Measurements from ENCODE around the gene GRID1. TPM values are rescaled to one million over a fixed set of nuclear protein-coding genes. Genes with fewer than 3 reads are reported as not detected.

Gene GRID1
- total and polyA plus RNA-seq, 10 of the 15 experiments (the other 5 are each of a cell fraction or from before 2014, with no cell fraction given): 0.04 to 0.62 (median 0.08) TPM; not detected in 5

- WGBS (ENCODE audit: insufficient coverage, insufficient replicate concordance, low lambda C conversion rate, missing lambda C conversion rate): 8% methylated on average over 26 of the region's 38 CpGs
- DNase-seq (ENCODE audit: low read depth, low spot score): no peak
- in situ Hi-C loops (cut with MboI) (no loop called here), intact Hi-C loops (cut with micrococcal nuclease; ENCODE audit: unreplicated experiment) (no loop called here)
- H3K36me3 ChIP-seq (ENCODE audit: control insufficient read depth in 2 of 2, insufficient read depth in 2 of 2, low read length in 1 of 2): no peaks in the 10 kb centered on the region; a peak in 1 of 4 replicates
- peak; percentile 23; the same call in 1 of the 3 replicates for ATAC-seq
- SMC1A ChIA-PET (ENCODE audit: uncharacterized antibody, unreplicated experiment): no interaction called here
- H3K79me2 ChIP-seq (ENCODE audit: control insufficient read depth, insufficient read depth, low read length): no peaks in the 10 kb centered on the region
- H3K4me2 ChIP-seq (ENCODE audit: control insufficient read depth, insufficient read depth): peak overlapping the region; percentile 74
- CTCF ChIA-PET: no interaction called here
- BruUV-seq (replicated peaks): no TSS peak
- RAD21 ChIA-PET (ENCODE audit: unreplicated experiment): interaction anchor here (0.6 kb wide), 1 partner anchor 33 kb away, joined by 3 read pairs; no protein-coding TSS in a partner anchor
- 0 out of 2 replicates have a peak overlapping the region, but pooled peaks have one; percentile 30 for H3K4me3 ChIP-seq
- TF ChIP-seq GATAD2B (conservative IDR thresholded peaks at IDR 0.05; ENCODE audit: low read depth): 0 out of 2 replicates have a peak, but pooled peaks have one; percentile 39
- TF ChIP-seq RAD51 (IDR thresholded peaks at IDR 0.05): no peak
- TF ChIP-seq USF1 (IDR thresholded peaks at IDR 0.05; ENCODE audit: borderline replicate concordance, extremely low read length, insufficient read depth, low read depth, low read length): peak; percentile 64
- TF ChIP-seq SMAD5 (IDR thresholded peaks at IDR 0.05; ENCODE audit: low read depth): no peak
- no peaks in the 10 kb centered on the region for H3K9me3 ChIP-seq (replicated peaks; ENCODE audit: control insufficient read depth, insufficient read depth, low read length)
- H3K4me1 ChIP-seq (ENCODE audit: control insufficient read depth, insufficient read depth, low read length): no peaks in the 10 kb centered on the region; the same call in 1 of the 2 replicates
- H3K27me3 ChIP-seq (replicated peaks in 1 of 2; ENCODE audit: control insufficient read depth in 2 of 2, insufficient read depth in 2 of 2, low read length in 1 of 2): peaks cover 24 to 34% of the 10 kb centered on the region in 2 experiments
- POLR2A ChIA-PET: no interaction called here
- H3K9ac ChIP-seq (ENCODE audit: control insufficient read depth, insufficient read depth, low read length): no peak overlapping the region
- no peak overlapping the region for H3K27ac ChIP-seq (ENCODE audit: control insufficient read depth, insufficient read depth)
- no peak overlapping the region; the same call in 1 of the 2 replicates for H2AFZ ChIP-seq (ENCODE audit: control insufficient read depth, low read depth, low read length)
- FAIRE-seq: no peak
- H4K20me1 ChIP-seq (ENCODE audit: control insufficient read depth, insufficient read depth): peaks cover 7% of the 10 kb centered on the region; the same call in 1 of the 2 replicates
Observed at GRCh38 chr10:86366902-86367151, 232 bp upstream of the GRID1 start.

- peaks cover 7% of the 10 kb centered on the region; the same call in 1 of the 2 replicates for H4K20me1 ChIP-seq (ENCODE audit: control insufficient read depth, insufficient read depth)
- H3K9me3 ChIP-seq (replicated peaks; ENCODE audit: control insufficient read depth, insufficient read depth, low read length): no peaks in the 10 kb centered on the region
- ChIA-PET CTCF (interaction anchor here (0.6 kb wide), 1 partner anchor 1802 kb away, joined by 3 read pairs; no protein-coding TSS in a partner anchor), POLR2A (interaction anchor here (0.6 kb wide), 1 partner anchor 17 kb away, joined by 3 read pairs; no protein-coding TSS in a partner anchor), RAD21 (ENCODE audit: unreplicated experiment) (interaction anchor here (0.9 kb wide), 1 partner anchor 370 kb away, joined by 3 read pairs; no protein-coding TSS in a partner anchor), SMC1A (ENCODE audit: uncharacterized antibody, unreplicated experiment) (no interaction called here)
- no peak overlapping the region for H3K9ac ChIP-seq (ENCODE audit: control insufficient read depth, insufficient read depth, low read length)
- no peaks in the 10 kb centered on the region; the same call in 1 of the 2 replicates for H3K4me1 ChIP-seq (ENCODE audit: control insufficient read depth, insufficient read depth, low read length)
- peaks cover 26 to 34% of the 10 kb centered on the region in 2 experiments for H3K27me3 ChIP-seq (replicated peaks in 1 of 2; ENCODE audit: control insufficient read depth in 2 of 2, insufficient read depth in 2 of 2, low read length in 1 of 2)
- H3K4me3 ChIP-seq: no peak overlapping the region
- intact Hi-C loops (cut with micrococcal nuclease; ENCODE audit: unreplicated experiment) (no loop called here), in situ Hi-C loops (cut with MboI) (no loop called here)
- no peaks in the 10 kb centered on the region for H3K79me2 ChIP-seq (ENCODE audit: control insufficient read depth, insufficient read depth, low read length)
- DNase-seq (ENCODE audit: low read depth, low spot score) (no peak), ATAC-seq (no peak), FAIRE-seq (no peak)
- H3K4me2 ChIP-seq (ENCODE audit: control insufficient read depth, insufficient read depth): peak overlapping the region; percentile 60
- no peaks in the 10 kb centered on the region for H3K36me3 ChIP-seq (ENCODE audit: control insufficient read depth in 2 of 2, insufficient read depth in 2 of 2, low read length in 1 of 2)
- TF ChIP-seq SUZ12 (IDR thresholded peaks at IDR 0.05; ENCODE audit: unreplicated experiment) (peak; percentile 15), NFYA (IDR thresholded peaks at IDR 0.05; ENCODE audit: borderline replicate concordance, low read depth, low read length) (no peak)
- 11% methylated on average over 30 of the region's 47 CpGs for WGBS (ENCODE audit: insufficient coverage, insufficient replicate concordance, low lambda C conversion rate, missing lambda C conversion rate)
- no TSS peak for BruUV-seq (replicated peaks)
- H3K27ac ChIP-seq (ENCODE audit: control insufficient read depth, insufficient read depth): no peak overlapping the region
- no peak overlapping the region for H2AFZ ChIP-seq (ENCODE audit: control insufficient read depth, low read depth, low read length)
Observed at GRCh38 chr10:86365346-86366032, 1.1 kb downstream of the GRID1 start.
